ENCODE data around the gene ST7L. TPM values are rescaled to one million over a fixed set of nuclear protein-coding genes. Genes with fewer than 3 reads are reported as not detected.

Gene ST7L
- total RNA-seq, 1 donor from 2014 or later, result 20.9 TPM

DNA sequence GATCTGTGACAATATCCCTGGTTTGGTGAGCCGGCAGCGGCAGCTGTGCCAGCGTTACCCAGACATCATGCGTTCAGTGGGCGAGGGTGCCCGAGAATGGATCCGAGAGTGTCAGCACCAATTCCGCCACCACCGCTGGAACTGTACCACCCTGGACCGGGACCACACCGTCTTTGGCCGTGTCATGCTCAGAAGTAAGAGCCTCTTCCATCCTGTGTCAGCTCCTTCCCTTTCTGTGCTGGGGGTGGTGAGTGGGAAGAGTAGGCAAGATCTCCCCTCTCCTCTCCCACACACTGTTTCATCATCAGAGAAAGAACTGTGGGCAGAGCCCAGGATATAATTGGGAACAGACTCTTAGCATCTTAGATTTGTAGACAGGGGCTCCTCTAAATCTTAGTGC, 104.0 kb downstream of the ST7L start:
- no peak for DNase-seq

DNA sequence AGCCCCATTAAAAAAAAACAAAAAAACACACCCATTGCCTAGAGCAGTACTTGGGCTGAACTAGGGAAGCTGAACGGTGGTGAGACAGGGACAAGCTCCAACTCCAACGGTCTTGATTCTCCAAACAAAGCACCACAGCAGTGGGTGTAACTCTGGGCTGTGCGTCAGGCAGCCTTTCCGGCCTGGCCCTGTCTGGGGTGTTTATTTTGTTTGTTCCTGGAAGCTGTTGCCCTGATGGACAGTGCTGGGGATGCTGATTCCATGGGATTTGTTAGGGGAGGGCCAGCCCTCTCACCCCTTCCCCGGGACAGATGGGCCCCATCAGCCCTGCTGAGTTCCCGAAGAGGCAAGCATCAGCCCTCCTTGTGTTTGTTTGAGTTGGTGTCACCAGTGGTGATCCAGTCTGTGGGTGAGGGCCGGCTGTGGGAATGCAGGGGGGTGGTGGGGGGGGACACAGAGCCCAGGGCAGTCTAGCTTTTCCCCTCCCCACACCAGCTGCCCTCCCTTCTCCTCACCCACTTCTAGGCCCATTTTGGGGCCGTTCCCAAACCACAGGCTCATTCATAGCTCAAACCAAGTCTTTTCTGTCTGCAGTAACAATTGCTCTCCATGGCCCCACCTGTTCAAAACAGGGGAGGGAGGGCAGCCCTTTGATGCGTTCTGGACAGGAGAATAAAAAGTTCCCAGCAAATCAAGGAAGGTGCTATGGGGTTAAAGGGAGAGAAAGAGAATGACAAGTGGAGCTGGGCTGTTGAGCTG, 105.7 kb downstream of the ST7L start:
- no peak for DNase-seq

DNA sequence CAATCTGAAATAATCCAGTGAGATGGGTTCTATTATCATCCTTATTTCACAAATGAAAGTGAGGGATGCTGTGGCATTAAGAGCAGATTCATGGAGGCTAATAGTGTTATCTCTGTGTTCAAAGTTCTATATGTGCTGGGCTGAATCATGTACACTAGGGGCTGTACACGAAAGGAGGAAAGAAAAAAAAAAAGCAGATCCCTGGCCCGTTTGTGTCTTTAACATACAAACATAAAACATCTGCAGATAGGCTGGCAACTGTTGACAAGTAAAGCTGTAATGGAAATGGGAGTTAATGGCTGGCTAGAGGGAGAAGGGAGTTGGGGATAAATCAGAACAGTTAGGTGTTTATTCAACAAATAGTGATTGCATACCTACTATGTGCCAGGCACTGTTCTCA, 107.0 kb downstream of the ST7L start:
- no peak for DNase-seq

DNA sequence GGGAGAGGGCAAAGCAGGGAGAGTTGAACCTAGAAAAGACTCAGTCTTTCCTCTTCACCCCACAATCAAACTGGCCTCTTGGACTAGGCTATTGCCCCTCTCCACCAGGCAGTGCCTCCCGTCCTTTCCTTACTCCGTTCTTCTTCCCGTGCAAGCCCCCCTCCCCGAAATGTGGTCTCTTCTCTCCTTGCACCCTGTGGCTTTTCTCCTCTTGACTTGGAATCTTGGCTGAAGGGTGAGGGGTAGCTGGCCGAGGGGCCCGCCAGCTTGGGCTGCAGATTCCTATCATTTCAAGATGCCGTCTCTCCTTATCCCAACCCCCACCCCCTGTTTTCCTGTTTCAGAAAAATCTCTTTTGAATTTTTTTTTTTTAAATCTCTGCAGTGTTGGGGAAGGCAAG, 108.6 kb downstream of the ST7L start:
- no peak for DNase-seq

DNA sequence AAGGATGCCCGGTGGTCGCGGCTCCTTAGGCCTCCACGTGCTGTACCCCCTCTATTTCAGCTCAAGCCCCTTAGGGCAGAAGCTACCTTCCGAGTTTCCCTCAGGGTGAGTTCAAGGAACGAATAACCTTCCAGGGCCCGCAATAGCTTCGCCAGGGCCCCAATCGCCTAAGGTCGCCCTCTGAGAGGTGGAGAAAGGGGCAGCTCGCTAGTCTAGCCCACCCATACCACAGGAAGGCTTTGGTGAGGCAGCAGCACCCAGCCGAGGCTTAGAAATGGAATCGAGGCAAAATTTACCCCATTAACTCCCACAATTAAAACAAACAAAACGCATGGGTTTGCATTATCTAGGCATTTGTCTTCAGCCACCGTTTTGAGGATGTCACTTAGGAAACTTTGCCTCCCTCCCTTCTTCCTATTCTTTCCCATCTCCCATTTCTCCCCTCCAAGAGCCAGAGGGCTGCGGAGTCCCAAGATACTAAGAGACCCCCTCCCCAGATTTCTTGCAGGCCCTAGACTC, 109.2 kb downstream of the ST7L start:
- DNase-seq, result no peak

DNA sequence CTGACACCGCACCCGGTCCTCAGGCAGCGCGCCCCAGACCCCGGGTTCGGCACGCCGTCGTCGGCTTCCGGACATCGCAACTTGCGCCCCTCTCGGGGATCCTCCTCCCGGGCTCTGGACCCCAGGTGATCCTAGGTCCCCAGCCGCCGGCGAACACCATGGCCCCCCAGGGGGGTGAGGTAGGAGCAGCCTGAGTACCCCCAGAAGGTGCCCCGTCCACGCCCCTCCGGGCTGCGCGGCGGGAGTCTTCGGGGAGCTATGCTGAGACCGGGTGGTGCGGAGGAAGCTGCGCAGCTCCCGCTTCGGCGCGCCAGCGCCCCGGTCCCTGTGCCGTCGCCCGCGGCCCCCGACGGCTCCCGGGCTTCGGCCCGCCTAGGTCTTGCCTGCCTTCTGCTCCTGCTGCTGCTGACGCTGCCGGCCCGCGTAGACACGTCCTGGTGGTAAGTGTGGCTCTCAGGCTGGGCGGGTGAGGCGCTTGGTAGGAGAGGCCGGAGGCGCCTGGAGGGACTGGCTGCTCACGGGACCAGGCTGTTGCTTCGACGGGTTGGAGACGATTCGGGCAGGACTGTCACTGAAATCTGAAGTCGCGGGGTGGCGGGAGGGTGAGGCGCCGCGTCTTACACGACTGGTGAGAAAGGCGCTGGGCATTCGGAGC, 109.8 kb downstream of the ST7L start:
- no peak for DNase-seq

DNA sequence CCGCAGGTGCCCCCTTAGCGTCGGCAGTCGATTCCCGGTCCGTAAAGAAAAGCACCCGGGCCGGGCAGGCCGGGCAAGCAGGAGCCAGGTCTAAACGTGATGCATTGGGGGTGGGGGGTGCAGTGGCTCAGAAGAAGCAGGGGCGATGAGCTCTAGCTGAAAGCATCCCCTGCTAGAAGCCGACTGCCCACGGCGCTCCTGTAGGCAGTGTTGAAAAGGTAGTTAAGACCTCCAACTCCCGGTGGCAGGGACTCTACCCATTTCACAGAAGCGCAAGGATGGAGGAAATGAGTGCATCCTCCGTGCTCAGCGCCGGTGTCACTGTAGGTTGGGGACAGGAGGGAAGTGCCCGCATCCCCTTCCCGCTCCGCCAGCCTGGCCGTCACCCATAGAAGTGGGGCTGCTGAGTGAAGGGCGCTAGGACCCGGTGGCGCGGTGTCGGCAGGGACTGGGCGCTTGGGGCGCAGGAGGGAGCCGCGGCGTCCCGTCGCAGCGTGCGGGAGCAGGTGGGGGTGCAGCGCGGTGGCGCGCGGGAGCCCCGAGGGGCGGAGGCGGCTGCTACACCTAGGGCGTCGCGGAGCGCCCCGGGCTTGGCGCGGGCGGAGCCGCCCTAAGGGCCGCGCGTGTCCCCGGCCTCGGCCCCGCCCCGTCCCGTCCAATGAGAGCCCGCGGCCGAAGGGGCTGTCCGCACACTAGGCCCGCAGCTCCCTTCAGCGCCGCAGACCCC, 110.5 kb downstream of the ST7L start, which contains the start of gene WNT2B:
Gene WNT2B, plus strand, starts transcription at position 688 of the 727 bp plus-strand sequence. CDS start 298 bp downstream, outside the sequence.
- no peak for DNase-seq

DNA sequence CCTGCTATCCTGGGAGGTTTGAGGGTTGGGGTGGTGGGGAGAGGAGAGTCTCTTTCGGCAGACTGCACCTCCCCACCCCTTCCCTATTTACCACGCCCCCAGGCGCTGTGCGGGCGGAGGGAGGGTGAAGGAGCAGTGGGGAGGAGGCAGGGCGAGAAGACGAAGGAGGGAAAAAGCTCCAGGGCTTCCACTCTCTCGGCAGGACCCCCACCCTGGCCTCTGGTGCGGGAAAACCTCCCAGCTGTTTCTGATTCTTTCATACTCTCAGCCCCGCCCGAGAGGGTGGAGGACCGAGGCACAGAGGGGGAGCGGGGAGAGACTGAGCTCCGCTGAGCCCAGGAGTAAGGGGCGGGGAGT, 111.0 kb downstream of the ST7L start:
- DNase-seq, result peak; percentile 20

DNA sequence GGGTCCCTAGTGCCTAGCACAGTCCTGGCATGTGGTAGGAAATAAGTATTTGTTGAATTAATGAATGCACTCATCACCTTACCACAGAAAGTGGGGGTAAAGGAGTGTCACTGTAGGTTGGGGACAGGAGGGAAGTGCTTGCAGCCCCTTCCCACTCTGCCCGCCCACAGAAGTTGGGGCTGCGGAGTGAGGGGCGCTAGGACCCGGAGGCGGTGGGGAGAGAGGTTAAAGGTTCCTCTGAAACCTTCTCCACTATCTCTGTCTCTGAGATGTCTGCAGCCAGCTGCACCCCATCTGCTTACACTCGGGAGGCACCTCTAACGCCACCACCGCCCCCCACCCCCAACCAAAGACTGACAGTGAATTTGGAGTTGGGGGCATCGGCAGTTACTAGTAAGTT, 111.6 kb downstream of the ST7L start:
- DNase-seq, result no peak

DNA sequence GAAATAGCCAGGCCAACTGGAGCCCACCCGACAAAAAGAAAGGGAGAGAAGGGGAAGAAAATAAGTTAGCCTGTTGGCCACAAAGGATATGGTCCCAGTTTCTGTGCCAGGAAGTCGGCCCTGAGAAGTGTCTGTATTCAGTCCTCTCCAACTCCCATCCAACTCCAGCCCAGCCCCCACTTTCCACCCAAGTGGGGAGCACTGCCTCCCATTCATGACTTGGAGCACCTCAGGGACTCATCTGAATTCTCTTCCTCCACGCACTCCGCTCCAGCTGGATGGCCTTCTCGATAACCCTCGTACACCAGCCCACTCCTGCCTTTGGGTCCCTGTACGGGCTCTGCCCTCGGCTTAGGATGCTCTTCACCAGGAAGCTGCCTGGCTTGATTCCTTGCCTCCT, 112.2 kb downstream of the ST7L start:
- no peak for DNase-seq

DNA sequence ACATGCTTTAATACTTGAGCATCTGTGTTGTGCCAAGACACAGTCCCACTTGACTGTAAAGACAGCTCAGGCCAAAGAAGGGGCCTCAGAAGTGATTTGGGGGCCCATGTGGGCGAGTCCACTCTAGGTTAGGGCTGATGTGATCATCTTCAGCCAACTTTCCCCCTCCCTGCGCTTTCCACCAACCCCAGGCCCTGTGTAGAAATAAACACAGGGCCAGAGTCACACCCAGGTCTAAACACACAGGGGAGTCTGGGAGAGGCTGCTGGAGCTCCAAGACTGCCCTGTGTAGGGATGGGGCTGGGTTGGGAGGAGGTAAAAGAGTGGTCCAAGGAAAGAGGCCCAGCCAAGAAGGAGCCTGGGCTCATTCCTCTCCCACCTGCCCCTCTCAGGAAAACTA, 112.6 kb downstream of the ST7L start:
- peak; percentile 17 for DNase-seq

DNA sequence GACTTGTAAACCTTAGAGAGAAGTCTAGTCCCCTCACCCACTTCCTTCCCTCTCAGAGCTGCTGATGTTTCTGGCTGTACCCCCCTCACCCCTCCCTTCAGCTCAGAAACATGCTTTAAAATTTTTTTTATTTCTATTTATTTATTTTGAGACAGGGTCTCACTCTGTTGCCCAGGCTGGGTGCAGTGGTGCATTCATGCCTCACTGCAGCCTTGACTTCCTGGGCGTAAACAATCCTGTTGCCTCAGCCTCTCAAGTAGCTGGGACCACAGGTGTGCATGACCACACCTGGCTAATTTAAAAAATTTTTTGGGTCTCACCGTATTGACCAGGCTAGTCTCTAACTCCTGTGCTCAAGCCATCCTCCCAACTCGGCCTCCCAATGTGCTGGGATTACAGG, 113.1 kb downstream of the ST7L start:
- DNase-seq, result no peak

DNA sequence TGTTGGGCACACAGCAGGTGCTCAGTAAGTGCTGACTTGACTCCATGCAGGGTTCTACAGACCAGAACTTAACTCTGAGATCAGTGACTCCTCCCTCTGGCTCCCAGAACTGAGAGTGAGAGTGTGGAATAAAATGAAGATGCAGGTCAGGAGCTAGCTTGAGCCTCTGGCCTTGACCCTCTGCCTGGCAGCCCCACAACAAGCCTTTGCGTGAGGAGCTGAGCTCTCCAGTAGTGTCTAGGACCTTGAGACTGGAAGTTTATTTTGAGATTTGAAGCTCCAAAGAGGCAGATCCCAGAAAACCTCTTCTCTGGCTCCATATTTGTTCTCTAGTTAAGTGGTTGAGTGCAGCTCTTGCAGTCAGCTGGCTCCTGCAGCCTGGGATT, 113.5 kb downstream of the ST7L start:
- no peak for DNase-seq

DNA sequence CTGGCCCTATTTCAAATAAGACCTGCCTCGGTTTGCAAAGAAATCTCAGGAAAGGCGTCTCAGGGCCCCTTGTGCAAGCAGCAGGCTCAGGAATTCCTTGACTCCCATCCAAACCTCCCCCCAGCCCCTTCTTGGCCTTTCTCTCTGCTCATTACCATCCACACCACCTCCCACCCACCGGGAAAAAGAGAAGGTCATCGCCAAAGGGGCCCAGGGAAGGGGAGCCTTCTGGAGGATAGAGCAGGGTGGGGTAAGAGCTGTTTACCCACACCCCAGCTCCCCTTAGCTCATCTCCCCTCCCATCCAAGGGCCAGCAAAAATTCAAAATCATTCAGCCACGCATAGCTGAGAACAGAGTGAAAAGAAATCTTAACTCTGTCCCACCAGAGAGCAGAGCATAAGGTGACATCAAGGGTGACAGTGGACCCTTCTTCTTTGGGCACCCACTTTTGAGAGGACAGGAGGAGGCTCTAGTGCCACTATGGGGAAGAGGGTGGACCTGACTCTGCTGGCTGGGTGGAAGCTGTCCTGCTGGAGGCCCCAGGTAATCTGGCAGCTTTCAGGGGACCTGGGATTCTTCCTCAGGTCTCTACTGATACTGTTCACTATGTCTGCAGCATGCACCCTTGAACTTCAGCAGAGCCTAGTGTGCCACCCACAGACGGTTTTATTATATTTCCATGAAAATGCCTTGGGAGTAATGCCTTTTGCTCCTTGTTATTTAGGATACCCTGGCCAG, 114.1 kb downstream of the ST7L start:
- DNase-seq, result no peak

DNA sequence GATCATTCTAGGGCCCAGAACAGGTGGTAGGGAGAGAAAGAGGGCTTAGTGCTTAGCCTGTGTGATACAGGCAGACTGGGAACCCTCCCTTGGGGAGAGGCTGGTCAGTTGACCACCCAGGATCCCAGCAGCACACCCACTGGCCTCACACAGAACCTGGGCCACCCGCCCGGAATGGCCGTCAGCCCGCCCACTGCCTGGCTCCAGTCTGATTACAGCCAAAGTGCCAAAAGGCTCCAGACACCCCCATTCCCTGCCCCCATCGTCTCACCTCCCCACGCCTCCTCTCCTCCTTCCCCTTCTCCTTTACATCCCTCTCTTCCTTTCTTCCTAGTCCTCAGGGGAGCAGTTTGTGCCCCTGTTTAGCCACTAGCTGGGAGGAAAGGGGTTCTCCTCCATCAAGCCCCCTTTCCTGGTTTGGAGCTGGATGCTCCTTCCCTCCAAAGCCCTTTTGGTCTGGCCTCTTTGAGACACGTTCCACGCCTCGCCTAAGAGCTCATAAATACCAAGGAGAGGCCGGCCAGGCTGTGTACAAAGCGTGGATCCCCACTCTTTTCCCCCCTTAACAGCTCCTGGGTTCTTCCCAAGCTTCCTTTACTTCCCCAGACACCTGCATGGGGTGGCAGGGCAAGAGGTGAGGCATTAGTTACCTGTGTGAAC, 114.8 kb downstream of the ST7L start:
- DNase-seq, result no peak

DNA sequence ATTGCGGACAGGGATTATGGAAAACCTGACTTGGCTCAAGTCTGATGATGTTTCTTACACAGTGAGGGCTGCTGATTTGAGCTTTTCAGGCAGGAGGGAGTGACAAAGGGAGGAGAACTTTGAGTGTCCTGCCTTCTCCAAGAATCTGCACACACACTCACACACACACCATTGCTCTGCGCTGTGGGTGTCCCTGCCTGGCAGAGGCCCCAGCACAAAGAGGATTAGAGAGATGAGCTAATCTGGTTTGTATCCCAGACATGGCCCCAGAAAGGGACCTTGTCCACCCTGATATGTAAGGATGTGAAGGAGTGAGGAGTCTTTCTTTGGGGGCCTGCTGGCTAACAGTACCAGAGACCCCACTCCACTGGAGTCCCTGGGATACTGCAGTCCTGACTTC, 116.1 kb downstream of the ST7L start:
- peak; percentile 17 for DNase-seq

DNA sequence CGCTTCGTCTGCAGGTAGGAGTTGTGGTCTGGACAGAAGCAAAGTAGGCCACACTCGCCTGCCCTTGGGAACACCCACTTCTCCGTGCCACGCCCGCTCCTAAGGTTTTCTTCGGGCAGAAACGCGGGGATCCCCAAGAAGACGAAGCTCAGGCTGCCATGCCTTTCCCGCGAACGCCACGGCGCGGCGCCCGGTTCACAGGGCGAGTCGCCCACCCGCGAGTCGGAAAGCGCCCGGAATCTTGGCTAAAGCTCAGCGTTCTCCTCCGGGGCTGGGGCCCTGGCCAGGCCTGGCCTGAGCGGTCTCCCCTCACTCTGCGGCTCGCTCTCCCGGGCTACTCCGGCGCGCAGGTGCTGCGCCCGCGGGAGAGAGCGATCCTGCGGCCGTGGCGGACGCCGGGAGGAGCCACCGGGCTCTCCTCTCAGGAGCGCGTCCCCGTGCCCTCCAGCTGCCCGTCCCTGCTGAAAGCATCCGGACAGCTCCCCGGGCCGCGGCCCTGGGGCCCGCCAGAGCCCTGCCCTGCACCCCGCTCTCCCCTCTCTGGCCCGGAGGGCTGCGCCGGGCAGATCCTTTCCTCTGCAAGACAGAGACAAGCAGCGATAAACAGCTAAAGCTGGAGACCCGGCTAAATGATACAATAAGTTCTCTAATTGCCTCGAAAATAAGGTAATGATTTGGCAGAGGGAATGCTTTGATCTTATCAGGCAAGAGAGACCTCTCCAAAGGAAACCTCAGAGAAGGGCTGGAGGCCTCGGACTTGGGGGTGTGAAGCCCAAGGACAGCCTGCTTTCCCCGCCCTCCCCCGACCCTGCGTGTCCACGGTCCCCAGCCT, 116.9 kb downstream of the ST7L start:
- peak; percentile 20 for DNase-seq

DNA sequence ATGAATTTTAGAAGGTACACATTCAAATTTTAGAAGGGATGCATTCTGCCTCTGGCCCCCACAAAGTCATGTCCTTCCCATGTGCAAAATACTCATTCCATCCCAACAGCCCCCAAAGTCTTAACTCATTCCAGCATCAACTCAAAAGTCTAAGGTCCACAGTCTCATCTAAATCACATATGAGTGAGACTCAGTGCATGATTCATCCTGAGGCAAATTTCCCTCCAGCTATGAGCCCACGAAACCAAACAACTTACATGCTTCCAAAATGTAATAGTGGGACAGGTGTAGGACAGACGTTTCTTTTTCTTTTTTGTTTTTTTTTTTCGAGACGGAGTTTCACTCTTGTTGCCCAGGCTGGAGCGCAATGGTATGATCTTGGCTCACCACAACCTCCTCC, 122.7 kb downstream of the ST7L start:
- no peak for DNase-seq

DNA sequence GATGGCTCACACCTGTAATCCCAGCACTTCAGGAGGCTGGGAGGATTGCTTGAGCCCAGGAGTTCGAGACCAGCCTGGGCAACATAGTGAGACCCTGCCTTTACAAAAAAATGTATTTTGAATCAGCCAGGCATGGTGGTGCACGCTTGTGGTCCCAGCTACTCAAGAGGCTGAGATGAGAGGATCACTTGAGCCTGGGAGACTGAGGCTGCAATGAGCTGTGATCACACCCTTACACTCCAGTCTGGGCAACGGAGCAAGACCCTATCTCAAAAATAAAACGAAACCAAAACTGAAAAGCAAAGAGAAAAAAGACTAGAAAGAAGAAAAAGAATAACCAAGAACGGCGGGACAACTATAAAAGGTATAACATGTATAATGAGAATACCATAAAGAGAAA, 125.6 kb downstream of the ST7L start:
- no peak for DNase-seq

DNA sequence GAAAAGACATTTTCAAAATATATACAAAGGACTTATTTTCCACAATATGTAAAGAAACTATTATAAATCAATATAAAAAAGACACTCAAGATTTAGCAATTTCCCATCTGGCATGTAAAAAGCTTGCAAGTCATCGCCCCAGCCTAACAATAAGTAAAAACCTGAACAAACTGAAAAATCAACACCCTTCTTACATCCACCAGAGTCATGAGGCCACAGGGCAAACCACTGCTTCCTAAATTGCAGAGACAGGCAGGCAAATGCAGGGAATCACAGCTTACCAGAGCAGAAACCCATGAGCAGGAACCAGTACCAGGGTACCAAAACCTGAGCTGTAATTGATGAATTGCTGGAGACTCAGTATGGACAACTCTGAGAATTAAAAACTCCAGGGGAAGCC, 126.9 kb downstream of the ST7L start:
- no peak for DNase-seq

DNA sequence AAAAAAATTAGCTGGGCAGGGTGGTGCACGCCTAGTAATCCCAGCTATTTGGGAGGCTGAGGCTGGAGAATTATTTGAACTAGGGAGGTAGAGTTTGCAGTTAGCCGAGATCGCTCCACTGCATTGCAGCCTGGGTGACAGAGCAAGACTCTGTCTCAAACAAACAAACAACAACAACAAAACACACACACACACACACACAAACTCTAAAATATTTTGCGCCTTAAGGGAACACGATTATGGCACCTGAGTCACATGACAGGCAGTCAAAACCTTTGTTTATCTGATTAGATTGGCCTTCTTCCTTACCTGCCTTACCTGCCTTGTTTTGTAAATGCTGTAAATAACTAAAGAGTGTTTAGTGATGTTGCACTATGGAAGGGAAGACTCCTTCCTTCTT, 130.8 kb downstream of the ST7L start:
- DNase-seq, result no peak
